Chondrocyte (in vitro differentiated cells): ENCODE data around the gene ULBP3. TPM values are rescaled to one million over a fixed set of nuclear protein-coding genes. Genes with fewer than 3 reads are reported as not detected.
"Not testable (repeated sequence)": the region's sequence is repeated elsewhere in the genome, so short reads cannot be mapped to it uniquely, and the experiment has no call there.

Experiments used
- DNase-seq: peaks from one replicate; pipeline ENCODE4 v3.0.0; 2021; ENCODE audit warnings: mixed read lengths, low spot score
- H3K27ac Mint-ChIP-seq: one replicate; pipeline ENCODE4 v1.8.0; 2021; ENCODE audit warnings: mild to moderate bottlenecking, moderate library complexity, mixed read lengths; ENCODE audit not compliant: unreplicated experiment
- H3K27me3 Mint-ChIP-seq: 2 replicates; pipeline ENCODE4 v1.8.0; 2021; ENCODE audit warnings: low read depth, mixed read lengths
- H3K36me3 Mint-ChIP-seq: 2 replicates; pipeline ENCODE4 v1.8.0; 2021; ENCODE audit warnings: low read depth, mixed read lengths
- H3K4me1 Mint-ChIP-seq: 2 replicates; pipeline ENCODE4 v1.8.0; 2021; ENCODE audit warnings: low read depth, mild to moderate bottlenecking, mixed read lengths
- H3K4me3 Mint-ChIP-seq: one replicate; pipeline ENCODE4 v1.8.0; 2021; ENCODE audit warnings: mild to moderate bottlenecking, moderate library complexity, mixed read lengths; ENCODE audit not compliant: unreplicated experiment
- H3K9me3 Mint-ChIP-seq: 2 replicates; pipeline ENCODE4 v1.8.0; 2021; ENCODE audit warnings: low read depth, mixed read lengths
- CTCF ChIP-seq: fragments of 200-600 bp; sonication (generic); IDR thresholded peaks from 2 replicates; pipeline ENCODE4 v1.5.0; 2021; ENCODE audit warnings: antibody characterized with exemption, mild to moderate bottlenecking, moderate library complexity
- total RNA-seq: library from RNA; stranded (reverse); gene quantifications from 3 replicates; pipeline ENCODE4 v1.2.1, GENCODE V29; 2021

Gene ULBP3
- total RNA-seq, 1 donor from 2014 or later = 5.0 TPM

- Mint-ChIP-seq H3K27ac (no peak overlapping the region), H3K9me3 (no peaks in the 10 kb centered on the region), H3K4me1 (peaks cover 5% of the 10 kb centered on the region), H3K4me3 (no peak overlapping the region), H3K36me3 (no peaks in the 10 kb centered on the region), H3K27me3 (peaks cover 18% of the 10 kb centered on the region)
- no peak for TF ChIP-seq CTCF
- DNase-seq = no peak
These were observed 10.7 kb upstream of the ULBP3 start for GRCh38 chr6:150079604-150080003.

- peaks cover 13% of the 10 kb centered on the region for H3K27me3 Mint-ChIP-seq
- TF ChIP-seq CTCF = no peak
- H3K4me3 Mint-ChIP-seq = no peak overlapping the region
- no peak for DNase-seq
- no peaks in the 10 kb centered on the region for H3K36me3 Mint-ChIP-seq
- peaks cover 10% of the 10 kb centered on the region for H3K4me1 Mint-ChIP-seq
- H3K27ac Mint-ChIP-seq = no peak overlapping the region
- H3K9me3 Mint-ChIP-seq = no peaks in the 10 kb centered on the region
These were observed 9.9 kb upstream of the ULBP3 start for GRCh38 chr6:150078788-150079187.

- no peaks in the 10 kb centered on the region for H3K9me3 Mint-ChIP-seq
- peaks cover 16% of the 10 kb centered on the region for H3K4me1 Mint-ChIP-seq
- no peak overlapping the region for H3K4me3 Mint-ChIP-seq
- peak; percentile 52 for TF ChIP-seq CTCF
- H3K36me3 Mint-ChIP-seq = no peaks in the 10 kb centered on the region
- H3K27me3 Mint-ChIP-seq = peaks cover 5% of the 10 kb centered on the region
- no peak for DNase-seq
- no peak overlapping the region for H3K27ac Mint-ChIP-seq
These were observed 7.4 kb upstream of the ULBP3 start for GRCh38 chr6:150076196-150076893.

GRCh38 chr6:150075034-150075421 lies 6.1 kb upstream of the ULBP3 start:
- Mint-ChIP-seq H3K36me3 (no peaks in the 10 kb centered on the region), H3K9me3 (no peaks in the 10 kb centered on the region), H3K4me1 (peaks cover 19% of the 10 kb centered on the region), H3K27me3 (peaks cover 5% of the 10 kb centered on the region), H3K4me3 (no peak overlapping the region), H3K27ac (no peak overlapping the region)
- no peak for TF ChIP-seq CTCF
- no peak for DNase-seq

GRCh38 chr6:150074396-150075033 lies 5.6 kb upstream of the ULBP3 start:
- not testable (repeated sequence) for DNase-seq, H3K4me3 Mint-ChIP-seq, H3K27me3 Mint-ChIP-seq, H3K9me3 Mint-ChIP-seq, H3K36me3 Mint-ChIP-seq, H3K27ac Mint-ChIP-seq
- peaks cover 19% of the 10 kb centered on the region for H3K4me1 Mint-ChIP-seq

GRCh38 chr6:150072201-150072600 lies 3.3 kb upstream of the ULBP3 start:
- TF ChIP-seq CTCF = no peak
- Mint-ChIP-seq H3K27me3 (peaks cover 2% of the 10 kb centered on the region), H3K27ac (no peak overlapping the region), H3K4me3 (no peak overlapping the region), H3K36me3 (no peaks in the 10 kb centered on the region), H3K4me1 (peaks cover 22% of the 10 kb centered on the region), H3K9me3 (no peaks in the 10 kb centered on the region)
- no peak for DNase-seq
